HepG2 (cell line): ENCODE data around the gene FAM32A. TPM values are rescaled to one million over a fixed set of nuclear protein-coding genes. Genes with fewer than 3 reads are reported as not detected.

ENCODE experiments used
- CEBPG ChIP-seq: IDR thresholded peaks from 2 replicates; pipeline ENCODE4 v1.6.1; 2016
- GFI1 ChIP-seq: sonication (generic); formaldehyde crosslinking; IDR thresholded peaks from 2 replicates; pipeline ENCODE4 v1.5.0; 2020; ENCODE audit warnings: missing genetic modification reagents, mild to moderate bottlenecking, borderline replicate concordance
- MXI1 ChIP-seq: IDR thresholded peaks from 3 replicates; pipeline ENCODE4 v1.6.1; 2012; ENCODE audit warnings: low read depth, low read length, inconsistent platforms, borderline replicate concordance
- PHF21A ChIP-seq: sonication (generic); formaldehyde crosslinking; IDR thresholded peaks from 2 replicates; pipeline ENCODE4 v1.5.0; 2020; ENCODE audit warnings: mild to moderate bottlenecking, missing genetic modification reagents
- SRF ChIP-seq: IDR thresholded peaks from 2 replicates; pipeline ENCODE4 v1.6.1; 2011; ENCODE audit warnings: mild to moderate bottlenecking, low read depth, low read length, moderate library complexity
- SYNCRIP ChIP-seq: fragments of 200-400 bp; formaldehyde crosslinking; IDR thresholded peaks from 2 replicates; pipeline ENCODE4 v1.6.1; 2018; ENCODE audit warnings: mild to moderate bottlenecking, low read depth, low read length; ENCODE audit not compliant: insufficient read depth
- XRCC5 ChIP-seq: fragments of 200-400 bp; formaldehyde crosslinking; optimal IDR thresholded peaks from 2 replicates; pipeline ENCODE3; 2017; ENCODE audit warnings: mild to moderate bottlenecking, low read length
- ZFP36L2 ChIP-seq: sonication (generic); formaldehyde crosslinking; IDR thresholded peaks from 2 replicates; pipeline ENCODE4 v1.4.0; 2020; ENCODE audit warnings: missing genetic modification reagents
- ZNF33B ChIP-seq: sonication (generic); formaldehyde crosslinking; IDR thresholded peaks from 2 replicates; pipeline ENCODE4 v1.5.1; 2020; ENCODE audit warnings: mild to moderate bottlenecking, missing genetic modification reagents
- ZNF382 ChIP-seq: sonication (generic); formaldehyde crosslinking; IDR thresholded peaks from 2 replicates; pipeline ENCODE4 v1.5.0; 2020; ENCODE audit warnings: missing genetic modification reagents, mild to moderate bottlenecking, borderline replicate concordance
- ZNF430 ChIP-seq: sonication (generic); formaldehyde crosslinking; IDR thresholded peaks from 2 replicates; pipeline ENCODE4 v1.9.0; 2021; ENCODE audit warnings: mild to moderate bottlenecking, missing genetic modification reagents
- polyA plus RNA-seq, 8 experiments: library from polyadenylated mRNA; depleted of rRNA in 3 of 8; stranded (reverse) in 7 of 8; unstranded in 1 of 8; fragments of >200 nt; fragmentation: Illumina TruSeq in 4 of 8; extraction: Trizol in 4 of 8; gene quantifications; 2 replicates each; pipeline versions ENCODE4 v1.2.1 to v1.2.3, GENCODE V29; 2011 to 2016; ENCODE audit warnings: low read depth in 4 of 8, missing spikeins in 1 of 8, mixed read lengths in 1 of 8; ENCODE audit not compliant: insufficient read depth in 1 of 8
- total RNA-seq, 5 experiments: library from RNA; depleted of rRNA; stranded (reverse); fragments of >200 nt; fragmentation: Illumina TruSeq; extraction: Trizol; gene quantifications; 2 replicates each; pipeline ENCODE4 v1.2.3, GENCODE V29; 2016; ENCODE audit warnings: low read depth in 1 of 5
- TF ChIP-seq, protein P1 (sequence below): sonication (generic); formaldehyde crosslinking; IDR thresholded peaks from 2 replicates; pipeline ENCODE4 v1.8.0; 2022; ENCODE audit warnings: mild to moderate bottlenecking, missing genetic modification reagents
- TF ChIP-seq, protein P2 (sequence below): sonication (generic); formaldehyde crosslinking; conservative IDR thresholded peaks from 2 replicates; pipeline ENCODE4 v1.4.0; 2020; ENCODE audit warnings: missing genetic modification reagents
- TF ChIP-seq, protein P3 (sequence below): IDR thresholded peaks from 2 replicates; pipeline ENCODE4 v1.6.1; 2016; ENCODE audit warnings: low read depth
- TF ChIP-seq, protein P4 (sequence below), 2 experiments: sonication (generic) in 1 of 2; formaldehyde crosslinking in 1 of 2; IDR thresholded peaks; 2 replicates each; pipeline versions ENCODE4 v1.6.1 to v1.9.0; 2014 to 2022; ENCODE audit warnings: antibody characterized with exemption in 1 of 2, borderline replicate concordance in 1 of 2, inconsistent platforms in 1 of 2, low read depth in 1 of 2, missing genetic modification reagents in 1 of 2

FAM32A gene
- total and polyA plus RNA-seq, 2 of the 13 experiments (the other 11 are each of a cell fraction or from before 2014, with no cell fraction given) = 85.8 to 86.2 TPM

DNA sequence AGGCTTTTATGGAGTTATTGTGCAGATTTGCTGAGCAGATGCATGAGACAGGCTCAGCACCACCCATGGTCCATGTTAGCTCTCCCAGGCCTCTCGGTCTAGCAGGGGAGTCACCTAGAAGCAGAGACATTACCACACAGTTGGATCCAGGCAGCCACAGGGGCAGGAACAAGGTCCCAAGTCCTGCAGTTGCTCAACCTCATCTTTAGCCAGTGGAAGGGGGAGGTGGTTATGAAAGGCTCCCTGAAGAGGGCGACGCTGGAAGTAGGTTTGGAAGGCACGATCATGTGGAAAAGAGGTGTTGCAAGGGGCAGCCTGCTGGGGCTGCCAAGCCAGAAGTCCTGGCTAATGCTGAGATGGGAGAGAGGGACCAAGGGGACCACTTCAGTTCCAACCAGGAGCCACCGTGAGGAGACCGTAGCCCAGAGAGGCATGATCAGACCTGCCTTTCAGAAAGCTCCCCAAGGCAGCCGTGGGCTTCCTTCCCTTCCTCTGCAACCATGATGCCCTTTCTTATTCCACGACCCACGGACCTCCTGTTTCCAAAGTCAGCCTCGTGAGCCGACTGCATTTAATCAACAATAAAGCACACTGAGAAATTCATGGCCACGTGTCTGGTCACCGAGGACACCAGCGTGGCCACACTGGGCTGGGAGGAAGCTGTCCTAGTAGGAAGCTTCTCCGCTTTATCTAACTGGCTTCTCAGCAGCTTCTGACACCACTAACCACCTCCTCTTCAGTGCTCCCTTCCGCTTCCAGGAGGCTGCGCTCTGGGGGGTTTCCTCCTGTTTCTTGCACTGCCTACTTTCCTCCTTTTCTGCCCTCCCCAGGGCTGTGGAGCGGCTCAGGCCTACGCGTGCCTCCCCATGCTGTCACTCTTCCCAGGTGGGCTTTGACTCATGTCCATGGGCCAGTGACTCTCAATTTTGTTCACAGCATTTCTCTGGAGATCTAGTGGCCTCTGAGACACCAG is 15.1 kb downstream of the FAM32A start (continued):
- TF ChIP-seq, protein P1, sequence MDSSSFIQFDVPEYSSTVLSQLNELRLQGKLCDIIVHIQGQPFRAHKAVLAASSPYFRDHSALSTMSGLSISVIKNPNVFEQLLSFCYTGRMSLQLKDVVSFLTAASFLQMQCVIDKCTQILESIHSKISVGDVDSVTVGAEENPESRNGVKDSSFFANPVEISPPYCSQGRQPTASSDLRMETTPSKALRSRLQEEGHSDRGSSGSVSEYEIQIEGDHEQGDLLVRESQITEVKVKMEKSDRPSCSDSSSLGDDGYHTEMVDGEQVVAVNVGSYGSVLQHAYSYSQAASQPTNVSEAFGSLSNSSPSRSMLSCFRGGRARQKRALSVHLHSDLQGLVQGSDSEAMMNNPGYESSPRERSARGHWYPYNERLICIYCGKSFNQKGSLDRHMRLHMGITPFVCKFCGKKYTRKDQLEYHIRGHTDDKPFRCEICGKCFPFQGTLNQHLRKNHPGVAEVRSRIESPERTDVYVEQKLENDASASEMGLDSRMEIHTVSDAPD (CRISPR knock-in tag) = peak; percentile 82
- TF ChIP-seq XRCC5 = peak; percentile 93
- peak; percentile 72 for TF ChIP-seq PHF21A
- TF ChIP-seq, protein P2, sequence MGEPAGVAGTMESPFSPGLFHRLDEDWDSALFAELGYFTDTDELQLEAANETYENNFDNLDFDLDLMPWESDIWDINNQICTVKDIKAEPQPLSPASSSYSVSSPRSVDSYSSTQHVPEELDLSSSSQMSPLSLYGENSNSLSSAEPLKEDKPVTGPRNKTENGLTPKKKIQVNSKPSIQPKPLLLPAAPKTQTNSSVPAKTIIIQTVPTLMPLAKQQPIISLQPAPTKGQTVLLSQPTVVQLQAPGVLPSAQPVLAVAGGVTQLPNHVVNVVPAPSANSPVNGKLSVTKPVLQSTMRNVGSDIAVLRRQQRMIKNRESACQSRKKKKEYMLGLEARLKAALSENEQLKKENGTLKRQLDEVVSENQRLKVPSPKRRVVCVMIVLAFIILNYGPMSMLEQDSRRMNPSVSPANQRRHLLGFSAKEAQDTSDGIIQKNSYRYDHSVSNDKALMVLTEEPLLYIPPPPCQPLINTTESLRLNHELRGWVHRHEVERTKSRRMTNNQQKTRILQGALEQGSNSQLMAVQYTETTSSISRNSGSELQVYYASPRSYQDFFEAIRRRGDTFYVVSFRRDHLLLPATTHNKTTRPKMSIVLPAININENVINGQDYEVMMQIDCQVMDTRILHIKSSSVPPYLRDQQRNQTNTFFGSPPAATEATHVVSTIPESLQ (CRISPR knock-in tag) = 0 out of 2 replicates have a peak, but pooled peaks have one; percentile 8
- peak; percentile 60; the same call in 1 of the 2 replicates for TF ChIP-seq ZNF430 (CRISPR knock-in tag)
- no peak for TF ChIP-seq ZNF382 (CRISPR knock-in tag)
- TF ChIP-seq GFI1 (CRISPR knock-in tag) = no peak
- TF ChIP-seq SRF = no peak
- TF ChIP-seq, protein P3, sequence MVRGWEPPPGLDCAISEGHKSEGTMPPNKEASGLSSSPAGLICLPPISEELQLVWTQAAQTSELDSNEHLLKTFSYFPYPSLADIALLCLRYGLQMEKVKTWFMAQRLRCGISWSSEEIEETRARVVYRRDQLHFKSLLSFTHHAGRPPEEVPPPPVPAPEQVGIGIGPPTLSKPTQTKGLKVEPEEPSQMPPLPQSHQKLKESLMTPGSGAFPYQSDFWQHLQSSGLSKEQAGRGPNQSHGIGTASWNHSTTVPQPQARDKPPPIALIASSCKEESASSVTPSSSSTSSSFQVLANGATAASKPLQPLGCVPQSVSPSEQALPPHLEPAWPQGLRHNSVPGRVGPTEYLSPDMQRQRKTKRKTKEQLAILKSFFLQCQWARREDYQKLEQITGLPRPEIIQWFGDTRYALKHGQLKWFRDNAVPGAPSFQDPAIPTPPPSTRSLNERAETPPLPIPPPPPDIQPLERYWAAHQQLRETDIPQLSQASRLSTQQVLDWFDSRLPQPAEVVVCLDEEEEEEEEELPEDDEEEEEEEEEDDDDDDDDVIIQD = no peak
- peak; percentile 78; the same call in 2 of the 3 replicates for TF ChIP-seq MXI1
- TF ChIP-seq SYNCRIP = no peak
- peak; percentile 24; the same call in 1 of the 2 replicates for TF ChIP-seq ZNF33B (CRISPR knock-in tag)
- no peak for TF ChIP-seq ZFP36L2 (CRISPR knock-in tag)
- peak; percentile 99 for TF ChIP-seq CEBPG
- TF ChIP-seq, protein P4, sequence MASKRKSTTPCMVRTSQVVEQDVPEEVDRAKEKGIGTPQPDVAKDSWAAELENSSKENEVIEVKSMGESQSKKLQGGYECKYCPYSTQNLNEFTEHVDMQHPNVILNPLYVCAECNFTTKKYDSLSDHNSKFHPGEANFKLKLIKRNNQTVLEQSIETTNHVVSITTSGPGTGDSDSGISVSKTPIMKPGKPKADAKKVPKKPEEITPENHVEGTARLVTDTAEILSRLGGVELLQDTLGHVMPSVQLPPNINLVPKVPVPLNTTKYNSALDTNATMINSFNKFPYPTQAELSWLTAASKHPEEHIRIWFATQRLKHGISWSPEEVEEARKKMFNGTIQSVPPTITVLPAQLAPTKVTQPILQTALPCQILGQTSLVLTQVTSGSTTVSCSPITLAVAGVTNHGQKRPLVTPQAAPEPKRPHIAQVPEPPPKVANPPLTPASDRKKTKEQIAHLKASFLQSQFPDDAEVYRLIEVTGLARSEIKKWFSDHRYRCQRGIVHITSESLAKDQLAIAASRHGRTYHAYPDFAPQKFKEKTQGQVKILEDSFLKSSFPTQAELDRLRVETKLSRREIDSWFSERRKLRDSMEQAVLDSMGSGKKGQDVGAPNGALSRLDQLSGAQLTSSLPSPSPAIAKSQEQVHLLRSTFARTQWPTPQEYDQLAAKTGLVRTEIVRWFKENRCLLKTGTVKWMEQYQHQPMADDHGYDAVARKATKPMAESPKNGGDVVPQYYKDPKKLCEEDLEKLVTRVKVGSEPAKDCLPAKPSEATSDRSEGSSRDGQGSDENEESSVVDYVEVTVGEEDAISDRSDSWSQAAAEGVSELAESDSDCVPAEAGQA (IDR thresholded peaks at IDR 0.05; ENCODE audit: low read depth) = no peak
- TF ChIP-seq, protein P4 (CRISPR knock-in tag; IDR thresholded peaks at IDR 0.05; ENCODE audit: borderline replicate concordance) = no peak
